H1 (cell line): ENCODE measurements around the gene METTL25B. TPM values are rescaled to one million over a fixed set of nuclear protein-coding genes. Genes with fewer than 3 reads are reported as not detected.

Experiments used
- CREB1 ChIP-seq: IDR thresholded peaks from 2 replicates; pipeline ENCODE4 v1.6.1; 2012; ENCODE audit warnings: inconsistent platforms
- E2F6 ChIP-seq: IDR thresholded peaks from 2 replicates; pipeline ENCODE4 v1.6.1; 2012; ENCODE audit warnings: inconsistent platforms
- EGR1 ChIP-seq: IDR thresholded peaks from 2 replicates; pipeline ENCODE4 v1.6.1; 2011; ENCODE audit warnings: low read depth, low read length, borderline replicate concordance
- FOSL1 ChIP-seq: IDR thresholded peaks from 2 replicates; pipeline ENCODE4 v1.6.1; 2011; ENCODE audit warnings: mild to moderate bottlenecking, low read depth, low read length, moderate library complexity; ENCODE audit not compliant: insufficient read depth
- NANOG ChIP-seq: IDR thresholded peaks from 2 replicates; pipeline ENCODE4 v1.6.1; 2011; ENCODE audit warnings: low read length, low read depth, mild to moderate bottlenecking, inconsistent platforms; ENCODE audit not compliant: insufficient read depth, poor library complexity, severe bottlenecking
- RAD21 ChIP-seq, 2 experiments: IDR thresholded peaks in 1 of 2; conservative IDR thresholded peaks in 1 of 2; 2 replicates each; pipeline ENCODE4 v1.6.1; 2011; ENCODE audit warnings: low read depth in 2 of 2, low read length in 2 of 2, improper control_type of control experiment in 1 of 2, inconsistent platforms in 1 of 2, mild to moderate bottlenecking in 1 of 2, moderate library complexity in 1 of 2
- RXRA ChIP-seq: IDR thresholded peaks from 2 replicates; pipeline ENCODE4 v1.6.1; 2011; ENCODE audit warnings: low read depth, mild to moderate bottlenecking, low read length, moderate library complexity; ENCODE audit not compliant: insufficient read depth
- SP1 ChIP-seq: IDR thresholded peaks from 2 replicates; pipeline ENCODE4 v1.6.1; 2011; ENCODE audit warnings: low read depth, low read length
- SRF ChIP-seq: IDR thresholded peaks from 2 replicates; pipeline ENCODE4 v1.6.1; 2011; ENCODE audit warnings: mild to moderate bottlenecking, low read depth, low read length, moderate library complexity
- polyA plus RNA-seq, 7 experiments: library from polyadenylated mRNA; depleted of rRNA in 3 of 7; stranded (reverse) in 5 of 7; unstranded in 2 of 7; fragments of >200 nt in 5 of 7; fragments of 200-250 nt in 2 of 7; gene quantifications; 1 replicate in 5 of 7; 2 replicates in 1 of 7; 4 replicates in 1 of 7; pipeline versions ENCODE4 v1.2.1 to v1.2.3, GENCODE V29; 2011 to 2013; ENCODE audit warnings: missing spikeins in 2 of 7, mixed read lengths in 2 of 7
- total RNA-seq: library from RNA; stranded (reverse); fragmentation: NEBNext Ultra II Directional; extraction: Animal tissue kit (Norgen Biotek cat#: 25700); gene quantifications from 2 replicates; pipeline ENCODE4 v1.2.1, GENCODE V29; 2021
- TF ChIP-seq, protein P1 (sequence below): IDR thresholded peaks from 2 replicates; pipeline ENCODE4 v1.6.1; 2012; ENCODE audit warnings: low read length, inconsistent platforms

The METTL25B gene
- total and polyA plus RNA-seq, 2 of the 8 experiments (the other 6 are each of a cell fraction or from before 2014, with no cell fraction given) = 28.4 to 30.1 TPM

DNA sequence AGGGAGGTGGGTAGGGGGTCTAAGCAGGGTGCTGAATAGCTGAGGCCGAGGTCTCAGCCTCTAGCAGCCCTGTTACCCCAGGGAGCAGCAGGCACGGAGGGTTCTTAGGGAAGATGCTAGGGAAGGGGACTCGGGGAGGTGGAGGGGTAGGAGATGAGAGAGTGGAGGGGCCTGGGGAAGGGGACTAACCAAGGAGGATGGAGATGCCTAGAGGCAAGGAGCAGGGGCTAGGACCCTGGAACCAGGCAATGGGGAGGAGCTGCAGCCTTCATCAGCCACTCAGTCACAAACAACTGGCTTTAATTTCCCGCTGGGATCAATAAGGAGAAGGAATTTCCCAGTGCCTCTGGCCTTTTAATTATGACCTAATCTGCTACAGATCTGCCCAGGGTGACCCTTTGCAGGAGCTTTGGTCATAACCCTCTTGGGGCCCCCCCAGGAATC is 20.0 kb upstream of the METTL25B start (continued):
- TF ChIP-seq RXRA (no peak), EGR1 (peak; percentile 88), E2F6 (no peak), FOSL1 (peak; percentile 82), RAD21 (IDR thresholded peaks at IDR 0.05 in 1 of 2, conservative IDR thresholded peaks at IDR 0.05 in 1 of 2; ENCODE audit: low read depth in 2 of 2, low read length in 2 of 2) (no peak), CREB1 (0 out of 2 replicates have a peak, but pooled peaks have one; percentile 15), NANOG (no peak), SRF (no peak), SP1 (peak; percentile 70; the same call in 1 of the 2 replicates)
- TF ChIP-seq, protein P1, sequence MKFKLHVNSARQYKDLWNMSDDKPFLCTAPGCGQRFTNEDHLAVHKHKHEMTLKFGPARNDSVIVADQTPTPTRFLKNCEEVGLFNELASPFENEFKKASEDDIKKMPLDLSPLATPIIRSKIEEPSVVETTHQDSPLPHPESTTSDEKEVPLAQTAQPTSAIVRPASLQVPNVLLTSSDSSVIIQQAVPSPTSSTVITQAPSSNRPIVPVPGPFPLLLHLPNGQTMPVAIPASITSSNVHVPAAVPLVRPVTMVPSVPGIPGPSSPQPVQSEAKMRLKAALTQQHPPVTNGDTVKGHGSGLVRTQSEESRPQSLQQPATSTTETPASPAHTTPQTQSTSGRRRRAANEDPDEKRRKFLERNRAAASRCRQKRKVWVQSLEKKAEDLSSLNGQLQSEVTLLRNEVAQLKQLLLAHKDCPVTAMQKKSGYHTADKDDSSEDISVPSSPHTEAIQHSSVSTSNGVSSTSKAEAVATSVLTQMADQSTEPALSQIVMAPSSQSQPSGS = peak; percentile 30; the same call in 1 of the 2 replicates
